IPS DF 19.7 (cell line): Measurements from ENCODE around the gene SLC39A10.

Experiments
- DNase-seq: peaks from one replicate; pipeline ENCODE4 v3.0.0-alpha.2; 2013; ENCODE audit warnings: low read depth, low spot score

Gene SLC39A10

GRCh38 chr2:195727106-195727505 lies 70.1 kb downstream of the SLC39A10 start:
- no peak for DNase-seq

GRCh38 chr2:195730912-195731311 lies 73.9 kb downstream of the SLC39A10 start:
- DNase-seq: no peak

GRCh38 chr2:195732574-195732973 lies 75.5 kb downstream of the SLC39A10 start:
- no peak for DNase-seq

- DNase-seq: no peak
These were observed 76.8 kb downstream of the SLC39A10 start for GRCh38 chr2:195733831-195734230.

DNA sequence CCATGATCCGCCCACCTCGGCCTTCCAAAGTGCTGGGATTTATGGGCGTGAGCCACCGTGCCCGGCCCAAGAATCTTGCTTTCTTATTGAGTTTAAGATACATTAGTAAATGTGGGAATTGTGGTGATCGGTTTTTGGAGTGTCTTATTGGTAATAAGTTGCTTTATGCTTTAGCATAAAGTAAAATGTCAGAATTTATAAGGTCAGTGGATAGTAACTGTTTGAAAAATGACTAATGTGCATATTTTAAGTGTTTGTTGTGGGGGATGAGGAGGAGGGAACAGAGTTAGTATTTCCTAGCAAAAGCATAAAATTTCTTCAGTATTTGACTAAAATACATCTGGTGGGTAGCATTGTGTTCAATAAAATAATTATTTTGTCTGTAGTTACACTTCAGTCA lies 77.4 kb downstream of the SLC39A10 start:
- no peak for DNase-seq

DNA sequence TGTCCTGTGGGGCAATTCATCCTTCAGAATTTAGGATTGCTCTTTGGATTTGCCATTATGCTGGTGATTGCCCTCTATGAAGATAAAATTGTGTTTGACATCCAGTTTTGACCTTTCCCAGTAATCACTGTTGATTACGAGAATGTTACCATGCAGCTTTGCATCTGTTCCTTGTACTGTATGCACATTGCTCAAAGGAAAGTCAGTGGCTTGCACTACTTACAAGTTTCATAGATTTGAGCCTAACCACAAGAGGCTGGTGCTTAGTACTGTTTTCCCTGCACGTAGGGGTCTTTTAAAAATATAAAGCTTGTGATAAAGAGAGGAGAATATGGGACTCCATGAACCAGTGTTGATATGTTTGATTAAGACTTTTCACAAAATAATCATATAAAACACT lies 77.9 kb downstream of the SLC39A10 start:
- no peak for DNase-seq

DNA sequence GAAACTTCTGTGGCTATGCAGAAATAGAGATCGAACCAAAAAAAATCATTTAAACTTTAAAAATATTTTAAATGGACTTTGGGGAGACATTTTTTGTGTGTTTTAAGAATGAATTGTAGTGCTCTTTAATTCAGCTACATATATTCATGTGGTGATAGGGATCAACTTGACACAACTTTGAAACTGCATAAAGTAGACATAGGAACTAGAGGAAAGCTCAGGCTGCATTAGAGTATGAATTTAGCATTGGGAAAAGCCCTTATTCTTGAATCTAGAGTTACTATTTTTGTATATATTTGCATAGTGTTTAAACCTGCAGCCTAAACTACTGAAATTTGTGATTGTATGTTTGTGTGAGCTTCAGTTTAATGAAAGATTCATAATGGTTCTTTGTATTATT lies 78.3 kb downstream of the SLC39A10 start:
- DNase-seq: no peak

- DNase-seq: no peak
These were observed 80.7 kb downstream of the SLC39A10 start for GRCh38 chr2:195737511-195738325.

GRCh38 chr2:195741191-195741590 lies 84.2 kb downstream of the SLC39A10 start:
- no peak for DNase-seq

GRCh38 chr2:195756218-195756942 lies 99.4 kb downstream of the SLC39A10 start:
- no peak for DNase-seq

- no peak for DNase-seq
These were observed 101.8 kb downstream of the SLC39A10 start for GRCh38 chr2:195758846-195759245.

GRCh38 chr2:195759877-195760276 lies 102.9 kb downstream of the SLC39A10 start:
- DNase-seq: no peak

GRCh38 chr2:195763866-195764265 lies 106.8 kb downstream of the SLC39A10 start:
- DNase-seq: no peak

- no peak for DNase-seq
These were observed 109.7 kb downstream of the SLC39A10 start for GRCh38 chr2:195766691-195767090.

DNA sequence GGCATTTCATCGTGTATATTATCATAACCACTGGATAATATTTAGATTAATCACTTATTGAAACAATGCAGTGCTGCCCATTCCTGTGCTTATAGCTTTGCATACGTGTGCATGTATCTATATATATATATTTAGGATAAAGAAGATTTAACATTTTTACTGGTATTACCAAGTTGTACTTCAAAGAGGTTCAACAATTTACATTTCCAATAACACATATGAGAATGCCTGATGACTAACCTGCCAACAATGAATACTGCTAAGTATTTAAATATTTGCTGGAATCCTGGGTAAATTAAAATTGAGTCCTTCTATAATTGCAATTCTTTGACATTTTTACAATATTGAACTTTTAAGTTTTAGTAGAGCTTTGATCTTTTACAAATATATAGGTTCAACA lies 111.4 kb downstream of the SLC39A10 start:
- DNase-seq: no peak

- no peak for DNase-seq
These were observed 112.9 kb downstream of the SLC39A10 start for GRCh38 chr2:195769975-195770374.

- no peak for DNase-seq
These were observed 122.5 kb downstream of the SLC39A10 start for GRCh38 chr2:195779491-195779890.

DNA sequence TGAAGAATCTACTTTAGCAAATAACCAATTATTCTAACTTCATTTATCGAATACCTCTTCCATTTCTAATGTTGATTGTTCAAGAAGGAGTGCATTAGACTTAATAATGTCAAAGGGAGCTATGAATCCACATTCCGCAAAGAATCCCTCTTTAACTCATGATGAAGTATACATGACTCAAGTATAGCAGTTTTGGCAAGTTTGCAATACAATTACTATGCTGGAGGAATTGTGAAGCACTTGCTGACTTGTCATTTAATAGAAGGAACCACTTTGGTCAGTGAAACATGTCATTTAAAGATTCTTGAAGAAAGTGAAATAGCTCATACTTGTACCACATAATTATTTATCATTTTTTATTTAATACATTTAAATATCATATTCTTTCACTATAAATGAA lies 125.1 kb downstream of the SLC39A10 start:
- DNase-seq: no peak
